ENCODE results near the gene RNU1-2.
"Not testable (repeated sequence)": the region's sequence is repeated elsewhere in the genome, so short reads cannot be mapped to it uniquely, and the experiment has no call there.

RNU1-2 gene

DNA sequence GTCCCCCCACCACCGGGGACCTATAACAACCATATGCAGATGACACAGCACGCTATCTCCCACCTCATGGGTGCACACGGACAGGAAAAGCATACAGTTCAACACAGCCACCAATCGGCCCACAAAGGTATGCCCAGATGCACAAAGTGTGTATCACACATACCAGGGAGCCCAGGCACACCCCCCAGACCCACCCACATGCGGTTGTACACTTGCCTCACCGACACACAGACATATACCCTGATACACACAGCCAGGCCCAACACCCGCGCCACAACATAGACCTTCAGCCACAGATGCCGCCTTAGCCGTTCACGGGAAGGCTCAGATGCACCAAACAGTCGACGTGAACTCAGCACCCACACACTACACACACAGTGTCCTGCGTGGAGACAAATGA, 31.5 kb downstream of the RNU1-2 start:
- DNase-seq: no peak

DNA sequence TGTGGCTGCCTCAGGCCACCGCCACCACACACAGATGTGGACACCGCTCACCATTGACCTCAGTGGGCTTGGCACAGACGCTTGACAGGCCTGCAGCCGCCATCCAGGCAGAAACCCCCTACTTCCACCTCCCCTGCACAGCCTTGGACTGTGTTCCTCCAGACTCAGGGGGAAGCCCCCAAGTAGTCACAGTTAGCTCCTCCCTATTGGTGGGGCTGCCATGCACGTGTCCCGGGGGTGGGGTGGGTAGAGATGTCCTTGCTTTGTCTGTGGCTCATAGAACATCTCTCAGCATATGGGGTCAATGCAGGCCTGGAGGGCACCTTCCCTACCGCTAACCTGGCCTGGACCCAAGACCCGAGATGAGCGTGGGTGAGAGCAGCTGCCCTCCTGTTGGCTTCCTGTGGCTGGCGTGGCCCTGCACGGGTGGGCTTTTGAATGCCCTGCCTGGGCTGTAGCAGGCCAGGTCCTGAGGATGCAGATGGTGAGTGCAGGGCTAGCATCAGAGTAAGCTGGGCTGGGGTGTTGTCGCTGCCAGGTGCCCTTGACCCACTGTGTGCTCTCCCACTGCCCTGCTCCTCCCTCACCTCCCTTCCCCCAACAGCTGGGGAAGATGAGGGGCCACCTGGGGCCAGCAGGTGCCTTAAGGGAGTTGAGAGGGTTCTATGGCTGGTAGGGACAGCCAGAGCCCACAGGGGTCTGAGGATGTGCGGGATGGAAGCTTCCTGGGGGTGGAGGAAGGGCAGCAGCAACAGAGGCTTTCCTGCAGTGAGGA, 32.1 kb downstream of the RNU1-2 start:
- no peak for DNase-seq

DNA sequence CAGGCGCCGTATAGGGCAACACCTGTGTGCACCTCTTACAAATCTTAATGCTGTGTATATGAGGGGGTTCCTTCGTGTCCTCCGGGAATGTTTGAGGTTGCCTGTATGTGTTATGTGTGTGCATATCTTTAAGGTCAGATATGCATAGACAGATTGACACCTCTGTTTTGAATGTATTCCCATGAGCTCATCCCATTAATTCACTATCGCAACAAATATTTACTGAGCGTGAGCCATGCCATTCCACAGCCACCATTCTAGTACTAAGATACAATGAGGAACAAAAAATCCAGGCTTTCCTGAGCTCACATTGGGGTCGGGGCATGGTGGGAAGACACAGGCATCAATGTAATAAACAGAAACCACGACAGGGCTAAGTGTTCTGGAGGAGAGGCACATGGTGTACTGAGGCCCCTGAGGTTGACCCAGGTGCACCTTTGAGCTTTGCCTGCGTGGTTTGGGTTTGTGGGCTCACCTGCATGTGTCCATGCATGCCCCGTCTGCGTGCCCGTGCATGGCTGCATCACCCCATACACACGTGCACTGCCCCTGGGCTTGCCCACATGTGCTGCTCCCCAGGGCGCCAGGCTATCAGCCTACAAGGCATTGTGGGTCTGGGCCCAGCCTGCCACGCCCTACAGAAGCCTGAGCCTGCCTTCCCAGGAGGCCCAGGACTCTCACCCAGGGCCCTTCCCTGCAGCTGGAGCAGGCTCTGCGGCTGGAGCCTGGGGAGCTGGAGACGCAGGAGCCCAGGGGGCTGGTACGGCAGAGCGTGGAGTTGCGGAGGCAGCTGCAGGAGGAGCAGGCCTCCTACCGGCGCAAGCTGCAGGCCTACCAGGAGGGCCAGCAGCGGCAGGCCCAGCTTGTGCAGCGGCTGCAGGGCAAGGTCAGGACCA, 33.6 kb downstream of the RNU1-2 start:
- not testable (repeated sequence) for DNase-seq

DNA sequence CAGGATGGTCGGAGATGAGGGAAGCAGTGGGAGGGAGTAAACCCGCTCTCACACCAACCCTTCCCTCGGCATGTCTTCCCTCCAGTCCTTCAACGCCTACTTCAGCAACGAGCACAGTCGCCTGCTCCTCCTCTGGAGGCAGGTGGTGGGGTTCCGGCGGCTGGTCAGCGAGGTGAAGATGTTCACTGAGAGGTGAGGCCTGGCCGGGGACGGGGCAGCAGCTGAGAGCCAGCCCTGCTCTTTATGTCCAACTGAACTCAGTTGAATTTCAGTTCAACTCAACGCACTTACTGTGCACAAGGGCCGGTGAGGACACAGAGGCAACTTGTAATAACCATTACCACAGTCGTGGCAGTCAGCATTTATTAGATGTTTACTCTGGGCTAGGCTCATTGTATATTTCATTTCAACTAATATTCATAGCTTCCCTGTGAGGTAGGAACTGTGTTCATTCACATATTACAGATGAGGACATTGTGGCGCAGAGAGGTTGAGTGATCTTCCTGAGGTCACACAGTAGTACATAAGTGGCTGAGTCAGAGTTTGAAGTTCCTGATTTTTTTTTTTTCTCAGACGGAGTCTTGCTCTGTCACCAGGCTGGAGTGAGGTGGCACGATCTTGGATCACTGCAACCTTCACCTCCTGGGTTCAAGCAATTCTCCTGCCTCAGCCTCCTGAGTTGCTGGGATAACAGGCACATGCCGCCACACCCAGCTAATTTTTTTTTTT, 35.6 kb downstream of the RNU1-2 start:
- DNase-seq: not testable (repeated sequence)

DNA sequence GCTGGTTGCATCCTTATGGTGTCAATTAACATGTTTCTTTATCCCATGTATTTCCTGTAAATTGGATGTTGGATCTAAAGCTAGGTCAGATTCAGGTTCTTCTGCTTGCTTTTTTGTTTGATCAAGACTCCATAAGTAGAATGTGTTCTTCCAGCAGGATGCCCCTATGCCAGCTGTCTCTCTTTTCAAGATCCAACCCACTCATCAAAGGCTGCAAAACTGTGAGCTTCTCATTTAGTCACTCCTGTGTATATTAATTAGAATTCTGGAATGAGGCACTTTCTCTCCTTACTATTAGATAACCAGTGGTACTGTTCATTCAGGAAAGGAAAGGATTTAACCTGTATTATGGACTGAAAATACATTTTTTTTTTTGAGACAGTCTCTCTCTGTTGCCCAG, 38.2 kb downstream of the RNU1-2 start:
- DNase-seq: not testable (repeated sequence)

DNA sequence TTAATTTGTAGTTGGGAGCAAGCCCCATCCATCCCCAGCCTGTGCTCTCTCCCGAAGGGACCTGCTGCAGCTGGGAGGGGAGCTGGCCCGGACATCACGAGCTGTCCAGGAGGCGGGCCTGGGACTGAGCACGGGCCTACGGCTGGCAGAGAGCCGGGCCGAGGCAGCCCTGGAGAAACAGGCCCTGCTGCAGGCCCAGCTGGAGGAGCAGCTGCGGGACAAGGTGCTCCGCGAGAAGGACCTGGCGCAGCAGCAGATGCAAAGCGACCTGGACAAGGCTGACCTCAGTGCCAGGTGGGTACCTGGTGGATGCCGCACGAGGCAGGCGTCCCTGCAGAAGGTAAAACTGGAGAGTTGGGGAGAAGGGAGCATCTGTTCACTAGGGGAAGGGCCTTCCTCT, 40.8 kb downstream of the RNU1-2 start:
- not testable (repeated sequence) for DNase-seq

DNA sequence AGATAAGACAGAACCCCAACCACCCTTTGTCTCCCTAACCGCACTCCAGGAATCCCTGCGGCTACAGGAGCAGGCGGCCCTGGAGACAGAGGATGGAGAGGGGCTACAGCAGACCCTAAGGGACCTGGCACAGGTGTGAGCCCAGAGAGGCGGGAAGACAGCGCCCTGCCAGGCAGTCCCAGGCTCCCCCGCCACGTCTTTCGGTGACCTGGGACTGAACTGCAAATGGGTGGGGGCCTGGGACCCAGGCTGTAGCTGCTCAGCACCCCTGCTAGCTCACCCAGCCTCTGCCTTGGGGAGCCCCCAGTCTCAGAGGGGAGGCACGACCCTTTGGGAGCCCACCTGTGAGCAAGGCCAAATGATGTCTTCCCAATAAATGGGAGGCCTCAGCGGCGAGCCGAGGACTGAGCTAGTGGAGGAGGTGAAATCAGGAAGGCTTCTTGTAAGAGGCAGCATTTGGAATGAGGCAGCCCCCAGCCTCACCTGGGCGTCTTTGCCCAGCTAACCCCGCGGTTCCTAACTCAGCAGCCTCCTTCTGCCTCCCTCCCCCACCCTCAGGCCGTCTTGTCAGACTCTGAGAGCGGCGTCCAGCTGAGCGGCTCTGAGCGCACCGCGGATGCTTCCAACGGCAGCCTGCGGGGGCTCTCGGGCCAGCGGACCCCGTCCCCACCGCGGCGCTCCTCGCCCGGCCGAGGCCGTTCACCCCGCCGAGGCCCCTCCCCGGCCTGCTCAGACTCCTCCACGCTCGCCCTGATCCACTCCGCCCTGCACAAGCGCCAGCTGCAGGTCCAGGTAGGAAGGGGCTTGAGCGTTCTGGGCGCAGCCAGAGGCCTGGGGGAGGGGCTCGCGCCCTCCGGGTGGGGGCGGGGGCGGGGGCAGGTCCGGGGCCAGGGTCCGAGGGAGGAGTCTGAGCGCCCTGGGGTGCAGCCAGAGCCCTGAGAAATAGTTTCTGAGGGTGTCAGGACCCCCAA, 42.9 kb downstream of the RNU1-2 start:
- no peak for DNase-seq

DNA sequence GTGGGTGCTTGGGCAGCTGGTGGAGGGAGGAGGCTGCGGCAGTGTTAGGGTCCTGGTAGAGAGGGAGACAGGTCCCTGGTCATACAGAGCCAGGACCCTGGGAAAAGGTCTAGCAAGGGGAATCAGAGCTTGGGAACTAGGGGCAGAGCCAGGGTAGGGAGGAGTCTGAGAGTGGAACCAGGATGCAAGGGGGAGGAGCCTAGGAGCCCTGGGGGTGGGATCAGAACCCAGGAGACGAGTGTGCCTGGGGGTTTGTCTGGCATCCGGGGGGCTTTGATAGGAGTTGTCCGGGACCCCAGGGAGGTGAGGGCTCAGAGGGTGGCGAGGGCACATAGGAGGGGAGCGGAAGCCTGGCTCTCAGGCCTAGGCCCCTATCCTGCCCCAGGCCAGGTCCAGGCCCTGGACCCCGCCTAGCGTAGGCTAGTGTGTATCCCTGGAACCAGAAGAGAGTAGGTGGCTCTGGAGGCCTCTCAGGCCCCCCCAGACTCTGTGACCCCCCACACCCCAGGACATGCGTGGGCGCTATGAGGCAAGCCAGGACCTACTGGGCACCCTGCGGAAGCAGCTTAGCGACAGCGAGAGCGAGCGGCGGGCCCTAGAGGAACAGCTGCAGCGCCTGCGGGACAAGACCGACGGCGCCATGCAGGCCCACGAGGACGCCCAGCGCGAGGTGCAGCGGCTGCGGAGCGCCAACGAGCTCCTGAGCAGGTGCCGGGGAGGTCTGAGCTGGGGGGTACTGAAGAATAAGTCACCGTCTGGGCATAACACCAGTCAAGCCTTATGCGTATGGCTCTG, 43.8 kb downstream of the RNU1-2 start:
- not testable (repeated sequence) for DNase-seq

DNA sequence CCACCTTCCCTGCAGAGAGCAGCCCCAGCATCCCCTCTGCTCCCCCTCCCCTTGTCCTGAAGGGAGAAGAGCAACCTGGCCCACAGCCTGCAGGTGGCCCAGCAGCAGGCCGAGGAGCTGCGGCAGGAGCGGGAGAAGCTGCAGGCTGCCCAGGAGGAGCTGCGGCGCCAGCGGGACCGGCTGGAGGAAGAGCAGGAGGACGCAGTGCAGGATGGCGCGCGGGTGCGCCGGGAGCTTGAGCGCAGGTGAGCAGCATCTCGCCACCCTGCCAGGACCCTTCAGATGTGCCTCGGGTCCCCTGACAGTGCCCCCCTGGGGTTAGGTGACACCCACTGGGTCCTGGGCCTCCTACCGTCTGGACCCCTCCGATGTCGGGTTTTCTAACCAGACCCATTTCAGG, 48.3 kb downstream of the RNU1-2 start:
- no peak for DNase-seq

DNA sequence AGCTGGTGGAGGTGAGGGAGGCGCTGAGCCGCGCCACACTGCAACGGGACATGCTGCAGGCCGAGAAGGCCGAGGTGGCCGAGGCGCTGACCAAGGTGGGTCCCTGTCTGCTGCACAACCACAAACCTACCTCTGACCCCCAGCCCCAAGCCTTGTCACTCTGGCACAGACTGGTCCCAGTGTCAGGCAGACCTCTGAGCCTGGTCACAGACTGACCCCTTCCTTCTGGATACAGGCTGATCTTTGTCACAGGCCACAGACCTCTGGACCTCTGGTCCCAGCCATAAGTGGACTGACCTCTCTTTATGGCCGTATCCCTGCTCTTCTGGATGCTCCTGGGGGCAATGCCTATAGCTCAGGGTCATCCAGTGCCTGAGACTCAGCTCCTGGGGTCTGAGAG, 49.7 kb downstream of the RNU1-2 start:
- not testable (repeated sequence) for DNase-seq
